Trophoblast cell (in vitro differentiated cells and primary cell): ENCODE data around the gene SLAMF6.
A peak's percentile ranks its signal among the peaks of the same experiment; 100 is the strongest.

Experiments
- DNase-seq, 2 donors: peaks; one replicate each; pipeline ENCODE4 v3.0.0-alpha.2; 2016
- H2AFZ ChIP-seq: 2 replicates; pipeline ENCODE4 v1.6.1; 2013; ENCODE audit warnings: low read length, moderate library complexity, mild to moderate bottlenecking; ENCODE audit not compliant: insufficient read depth, poor library complexity
- H2AK5ac ChIP-seq: 2 replicates; pipeline ENCODE4 v1.6.1; 2013; ENCODE audit warnings: mild to moderate bottlenecking, low read length
- H2BK120ac ChIP-seq: 2 replicates; pipeline ENCODE4 v1.6.1; 2013; ENCODE audit warnings: low read length, mild to moderate bottlenecking, moderate library complexity; ENCODE audit not compliant: insufficient read depth, poor library complexity
- H2BK12ac ChIP-seq: 2 replicates; pipeline ENCODE4 v1.6.1; 2013; ENCODE audit warnings: mild to moderate bottlenecking, low read length, moderate library complexity
- H2BK5ac ChIP-seq: 2 replicates; pipeline ENCODE4 v1.6.1; 2013; ENCODE audit warnings: low read length, low read depth, moderate library complexity, mild to moderate bottlenecking; ENCODE audit not compliant: poor library complexity
- H3K14ac ChIP-seq: 2 replicates; pipeline ENCODE4 v1.6.1; 2013; ENCODE audit warnings: mild to moderate bottlenecking, low read length
- H3K18ac ChIP-seq: 2 replicates; pipeline ENCODE4 v1.6.1; 2013; ENCODE audit warnings: mild to moderate bottlenecking, low read length
- H3K23ac ChIP-seq: 2 replicates; pipeline ENCODE4 v1.6.1; 2013; ENCODE audit warnings: low read length
- H3K27ac ChIP-seq: 2 replicates; pipeline ENCODE4 v1.5.1; 2013; ENCODE audit warnings: low read depth, mild to moderate bottlenecking, inconsistent platforms, low read length, moderate library complexity
- H3K27me3 ChIP-seq: 2 replicates; pipeline ENCODE4 v1.6.1; 2013; ENCODE audit warnings: inconsistent platforms, mild to moderate bottlenecking, low read length, moderate library complexity; ENCODE audit not compliant: insufficient read depth
- H3K36me3 ChIP-seq, 2 experiments: 1 replicate in 1 of 2; 2 replicates in 1 of 2; pipeline ENCODE4 v1.6.1; 2013; ENCODE audit warnings: low read length in 2 of 2, mild to moderate bottlenecking in 2 of 2, moderate library complexity in 1 of 2; ENCODE audit not compliant: insufficient read depth in 2 of 2, control insufficient read depth in 1 of 2
- H3K4ac ChIP-seq: 2 replicates; pipeline ENCODE4 v1.6.1; 2013; ENCODE audit warnings: low read depth, mild to moderate bottlenecking, low read length, moderate library complexity
- H3K4me1 ChIP-seq, 2 experiments: 1 replicate in 1 of 2; 2 replicates in 1 of 2; pipeline ENCODE4 v1.6.1; 2013; ENCODE audit warnings: low read length in 2 of 2, mild to moderate bottlenecking in 2 of 2, moderate library complexity in 1 of 2; ENCODE audit not compliant: insufficient read depth in 2 of 2, control insufficient read depth in 1 of 2
- H3K4me2 ChIP-seq: 2 replicates; pipeline ENCODE4 v1.6.1; 2013; ENCODE audit warnings: inconsistent platforms, mild to moderate bottlenecking, low read length, moderate library complexity
- H3K4me3 ChIP-seq: 2 replicates; pipeline ENCODE4 v1.5.1; 2013; ENCODE audit warnings: mild to moderate bottlenecking, low read depth, low read length, inconsistent platforms
- H3K79me1 ChIP-seq: one replicate; pipeline ENCODE4 v1.6.1; 2013; ENCODE audit warnings: low read length
- H3K79me2 ChIP-seq: 2 replicates; pipeline ENCODE4 v1.6.1; 2013; ENCODE audit warnings: low read length, mild to moderate bottlenecking; ENCODE audit not compliant: control insufficient read depth, insufficient read depth, poor library complexity
- H3K9ac ChIP-seq: 2 replicates; pipeline ENCODE4 v1.6.1; 2013; ENCODE audit warnings: mild to moderate bottlenecking, low read length
- H3K9me3 ChIP-seq: 2 replicates; pipeline ENCODE4 v1.6.1; 2013; ENCODE audit warnings: low read depth, mild to moderate bottlenecking, control low read depth, inconsistent platforms, low read length; ENCODE audit not compliant: insufficient read depth
- H4K12ac ChIP-seq: 2 replicates; pipeline ENCODE4 v1.6.1; 2013; ENCODE audit warnings: low read depth, mild to moderate bottlenecking, low read length, moderate library complexity
- H4K8ac ChIP-seq: 2 replicates; pipeline ENCODE4 v1.6.1; 2013; ENCODE audit warnings: low read depth, mild to moderate bottlenecking, low read length, moderate library complexity
- H4K91ac ChIP-seq: one replicate; pipeline ENCODE4 v1.6.1; 2013; ENCODE audit warnings: low read depth, mild to moderate bottlenecking, low read length, moderate library complexity
- WGBS: extraction: QIAGEN DNeasy Blood & Tissue Kit; methylation state at CpG from one replicate; pipeline ENCODE4 v1.1.7; 2013; ENCODE audit warnings: missing lambda C conversion rate; ENCODE audit not compliant: insufficient read length, insufficient coverage; ENCODE audit errors: extremely low coverage; 5-methylcytosine and 5-hydroxymethylcytosine counted together

The SLAMF6 gene

DNA sequence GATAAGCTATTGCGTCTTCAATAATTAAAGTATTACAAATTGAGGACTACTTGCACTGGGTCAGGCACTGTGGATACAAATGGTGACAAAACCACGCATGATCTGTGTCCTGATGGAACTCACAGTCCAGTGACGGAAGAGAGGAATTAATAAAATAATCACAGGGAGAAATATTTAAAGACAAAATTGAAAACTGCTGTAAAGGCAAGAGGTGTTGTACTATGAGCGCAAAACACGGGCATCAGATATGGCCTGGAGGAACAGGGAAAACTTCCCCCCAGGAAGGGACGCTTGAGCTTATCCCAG is 16.6 kb upstream of the SLAMF6 start:
- H2AFZ ChIP-seq, result no peak overlapping the region
- no peak overlapping the region for H3K23ac ChIP-seq
- H3K4ac ChIP-seq, result no peak overlapping the region
- H3K4me3 ChIP-seq, result no peak overlapping the region
- no peak overlapping the region for H2BK5ac ChIP-seq
- H3K27me3 ChIP-seq, result no peaks in the 10 kb centered on the region
- no peak overlapping the region for H4K91ac ChIP-seq
- WGBS, result no CpG with 5 or more reads among the region's 6 CpGs
- no peak overlapping the region for H3K14ac ChIP-seq
- H3K27ac ChIP-seq, result no peak overlapping the region
- no peak overlapping the region for H4K8ac ChIP-seq
- H3K9me3 ChIP-seq, result no peaks in the 10 kb centered on the region
- H4K12ac ChIP-seq, result no peak overlapping the region
- H3K79me2 ChIP-seq, result no peaks in the 10 kb centered on the region
- H3K79me1 ChIP-seq, result no peaks in the 10 kb centered on the region
- H3K4me2 ChIP-seq, result no peak overlapping the region
- H3K36me3 ChIP-seq, result no peaks in the 10 kb centered on the region
- no peak for DNase-seq
- peaks cover 0 to 2% of the 10 kb centered on the region in 2 experiments for H3K4me1 ChIP-seq
- H2AK5ac ChIP-seq, result no peak overlapping the region
- H2BK12ac ChIP-seq, result no peak overlapping the region
- no peak overlapping the region for H2BK120ac ChIP-seq
- H3K18ac ChIP-seq, result no peak overlapping the region
- H3K9ac ChIP-seq, result no peak overlapping the region

DNA sequence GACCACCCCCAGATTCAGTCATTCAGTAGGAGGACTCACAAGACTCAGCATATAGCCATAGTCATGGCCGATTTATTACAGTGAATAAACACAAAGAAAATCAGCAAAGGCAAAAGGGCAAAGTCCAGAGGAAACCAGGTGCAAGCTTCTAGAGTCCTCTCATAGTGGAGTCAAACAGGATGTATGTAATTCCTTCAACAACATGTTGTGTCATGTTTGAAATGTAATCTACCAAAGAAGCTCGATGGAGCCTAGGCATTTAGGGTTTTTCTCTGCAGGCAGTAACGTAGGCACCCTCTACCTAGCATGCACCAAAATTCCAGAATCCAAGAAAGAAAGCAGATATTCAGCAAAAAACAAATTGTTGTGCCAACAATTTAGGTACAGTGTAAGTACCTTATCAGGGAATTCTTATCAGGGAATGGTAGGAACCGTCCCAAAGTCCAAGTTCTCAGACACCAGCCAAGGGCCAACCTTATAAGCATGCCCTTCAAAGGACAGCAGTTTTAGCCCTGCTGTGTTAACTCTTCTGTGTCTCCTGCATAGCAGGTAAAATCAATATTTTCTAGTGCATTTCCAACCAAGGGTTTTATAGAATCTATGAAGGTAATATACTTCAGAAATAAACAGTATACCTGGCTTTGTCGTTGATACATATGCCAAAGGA is 16.1 kb upstream of the SLAMF6 start:
- Histone ChIP-seq H4K91ac (no peak overlapping the region), H3K4ac (no peak overlapping the region), H3K14ac (no peak overlapping the region), H3K4me2 (no peak overlapping the region), H4K12ac (no peak overlapping the region), H3K79me1 (no peaks in the 10 kb centered on the region), H3K18ac (no peak overlapping the region), H3K4me1 (peaks cover 0 to 2% of the 10 kb centered on the region in 2 experiments), H2AK5ac (no peak overlapping the region), H3K4me3 (no peak overlapping the region), H3K9ac (no peak overlapping the region), H3K79me2 (no peaks in the 10 kb centered on the region), H2BK5ac (no peak overlapping the region), H2AFZ (no peak overlapping the region), H4K8ac (no peak overlapping the region), H2BK120ac (no peak overlapping the region), H3K36me3 (no peaks in the 10 kb centered on the region), H3K9me3 (no peaks in the 10 kb centered on the region), H3K23ac (no peak overlapping the region), H3K27ac (no peak overlapping the region), H3K27me3 (no peaks in the 10 kb centered on the region), H2BK12ac (no peak overlapping the region)
- WGBS, result no CpG with 5 or more reads among the region's 5 CpGs
- peak in 1 of 2 donors; percentile 58 for DNase-seq

- no peak overlapping the region for H3K18ac ChIP-seq
- no peak overlapping the region for H3K23ac ChIP-seq
- no peak overlapping the region for H3K4ac ChIP-seq
- no CpG with 5 or more reads among the region's 8 CpGs for WGBS
- H2BK12ac ChIP-seq, result no peak overlapping the region
- no peak overlapping the region for H2AFZ ChIP-seq
- no peak overlapping the region for H2BK120ac ChIP-seq
- no peak overlapping the region for H4K91ac ChIP-seq
- no peaks in the 10 kb centered on the region for H3K27me3 ChIP-seq
- no peak overlapping the region for H3K4me2 ChIP-seq
- no peak overlapping the region for H4K8ac ChIP-seq
- peaks cover 0 to 2% of the 10 kb centered on the region in 2 experiments for H3K4me1 ChIP-seq
- H3K9me3 ChIP-seq, result no peaks in the 10 kb centered on the region
- no peak overlapping the region for H2BK5ac ChIP-seq
- H4K12ac ChIP-seq, result no peak overlapping the region
- no peak for DNase-seq
- no peaks in the 10 kb centered on the region for H3K36me3 ChIP-seq
- H2AK5ac ChIP-seq, result no peak overlapping the region
- H3K14ac ChIP-seq, result no peak overlapping the region
- H3K79me1 ChIP-seq, result no peaks in the 10 kb centered on the region
- no peak overlapping the region for H3K27ac ChIP-seq
- no peaks in the 10 kb centered on the region for H3K79me2 ChIP-seq
- no peak overlapping the region for H3K4me3 ChIP-seq
- no peak overlapping the region for H3K9ac ChIP-seq
Observed at GRCh38 chr1:160537714-160538665, 14.9 kb upstream of the SLAMF6 start.

DNA sequence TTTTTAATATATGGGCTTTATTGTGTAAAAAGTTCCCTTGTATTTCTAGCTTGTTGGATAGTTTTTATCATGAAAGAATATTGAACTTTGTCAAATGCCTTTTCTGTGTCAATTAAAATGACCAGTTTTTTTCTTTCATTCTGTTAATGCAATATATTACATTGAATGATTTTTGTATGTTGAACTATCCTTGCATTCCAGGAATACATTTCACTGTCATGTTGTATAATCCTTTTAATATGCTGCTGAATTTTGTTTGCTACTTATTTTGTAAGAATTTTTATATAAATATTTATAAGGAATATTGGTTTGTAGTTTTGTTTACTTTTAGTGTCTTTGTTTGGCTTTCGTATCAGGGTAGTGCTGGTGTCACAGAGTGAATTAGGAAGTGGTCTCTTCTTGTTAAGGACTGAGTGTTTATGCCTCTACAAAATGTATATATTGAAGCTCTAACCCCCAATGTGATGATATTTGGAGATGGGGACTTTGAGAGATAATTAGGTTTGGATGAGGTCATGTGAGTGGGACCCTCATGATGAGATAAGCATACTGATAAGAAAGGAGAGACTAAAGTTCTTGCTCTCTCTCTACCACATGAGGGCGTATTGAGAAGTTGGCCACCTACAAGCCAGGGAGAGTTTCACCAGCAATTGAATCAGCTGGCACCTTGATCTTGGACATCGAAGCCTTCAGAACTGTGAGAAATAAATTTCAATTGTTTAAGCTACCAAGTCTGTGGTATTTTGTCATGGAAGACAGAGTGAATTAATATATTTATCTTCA is 12.0 kb upstream of the SLAMF6 start:
- Histone ChIP-seq H3K18ac (no peak overlapping the region), H3K9me3 (peaks cover 11% of the 10 kb centered on the region), H3K27me3 (no peaks in the 10 kb centered on the region), H3K79me2 (no peaks in the 10 kb centered on the region), H2BK5ac (no peak overlapping the region), H3K23ac (no peak overlapping the region), H3K4me1 (no peaks in the 10 kb centered on the region), H4K12ac (no peak overlapping the region), H4K8ac (no peak overlapping the region), H3K27ac (no peak overlapping the region), H3K79me1 (no peaks in the 10 kb centered on the region), H2BK120ac (no peak overlapping the region), H3K4me3 (no peak overlapping the region), H2BK12ac (no peak overlapping the region), H3K9ac (no peak overlapping the region), H3K4me2 (no peak overlapping the region), H2AFZ (no peak overlapping the region), H2AK5ac (no peak overlapping the region), H3K36me3 (no peaks in the 10 kb centered on the region), H3K14ac (no peak overlapping the region), H4K91ac (no peak overlapping the region), H3K4ac (no peak overlapping the region)
- DNase-seq, result no peak
- no CpG with 5 or more reads among the region's 3 CpGs for WGBS
